OCI-LY1 (cell line): Measurements from ENCODE around the gene PRKG1.

Experiments used
- H2AFZ ChIP-seq: fragments of 200-600 bp; sonication (generic), shearing (Covaris generic); 2 replicates; pipeline ENCODE4 v1.6.0; 2014; ENCODE audit warnings: antibody characterized with exemption, mild to moderate bottlenecking, low read length
- H3F3A ChIP-seq: fragments of 200-600 bp; sonication (generic), shearing (Covaris generic); 2 replicates; pipeline ENCODE4 v1.6.0; 2014; ENCODE audit warnings: mild to moderate bottlenecking, antibody characterized with exemption, low read length, moderate library complexity; ENCODE audit not compliant: insufficient read depth
- H3K27ac ChIP-seq: fragments of 200-600 bp; sonication (generic); 2 replicates; pipeline ENCODE4 v1.5.1; 2014; ENCODE audit warnings: low read length, mixed run types, mild to moderate bottlenecking, low read depth; ENCODE audit not compliant: poor library complexity, severe bottlenecking
- H3K27me3 ChIP-seq: fragments of 200-600 bp; sonication (generic); 2 replicates; pipeline ENCODE4 v1.6.0; 2014; ENCODE audit warnings: antibody characterized with exemption, mild to moderate bottlenecking, low read length, moderate library complexity; ENCODE audit not compliant: insufficient read depth
- H3K36me3 ChIP-seq: fragments of 200-600 bp; sonication (generic); 2 replicates; pipeline ENCODE4 v1.6.1; 2014; ENCODE audit warnings: mild to moderate bottlenecking, antibody characterized with exemption, low read length, moderate library complexity, mixed read lengths; ENCODE audit not compliant: insufficient read depth
- H3K4me1 ChIP-seq: fragments of 200-600 bp; sonication (generic); 2 replicates; pipeline ENCODE4 v1.5.1; 2014; ENCODE audit warnings: mild to moderate bottlenecking, low read length, moderate library complexity; ENCODE audit not compliant: insufficient read depth, severe bottlenecking
- H3K4me2 ChIP-seq: fragments of 200-600 bp; sonication (generic), shearing (Covaris generic); 2 replicates; pipeline ENCODE4 v1.6.1; 2014; ENCODE audit warnings: low read length
- H3K4me3 ChIP-seq: fragments of 200-600 bp; sonication (generic); 2 replicates; pipeline ENCODE4 v1.5.1; 2014; ENCODE audit warnings: low read length, low read depth, mild to moderate bottlenecking, mixed read lengths; ENCODE audit not compliant: poor library complexity, severe bottlenecking
- H3K79me2 ChIP-seq: fragments of 200-600 bp; shearing (Covaris generic); 2 replicates; pipeline ENCODE4 v1.6.1; 2016; ENCODE audit warnings: mixed run types, low read length, mixed read lengths; ENCODE audit not compliant: insufficient read depth
- H3K9ac ChIP-seq: fragments of 200-600 bp; sonication (generic), shearing (Covaris generic); 2 replicates; pipeline ENCODE4 v1.6.1; 2014; ENCODE audit warnings: mild to moderate bottlenecking, low read length, mixed read lengths
- H3K9me2 ChIP-seq: fragments of 200-600 bp; sonication (generic), shearing (Covaris generic); 2 replicates; pipeline ENCODE4 v1.6.1; 2014; ENCODE audit warnings: low read depth, mild to moderate bottlenecking, low read length, mixed read lengths
- H3K9me3 ChIP-seq: fragments of 200-600 bp; shearing (Covaris generic); 2 replicates; pipeline ENCODE4 v1.6.1; 2014; ENCODE audit warnings: low read length, mixed read lengths
- H4K20me1 ChIP-seq: fragments of 200-600 bp; sonication (generic), shearing (Covaris generic); 2 replicates; pipeline ENCODE4 v1.6.0; 2016; ENCODE audit warnings: mild to moderate bottlenecking, low read length; ENCODE audit not compliant: insufficient read depth
- EZH2 ChIP-seq: fragments of 200-600 bp; sonication (generic), shearing (Covaris generic); IDR thresholded peaks from 2 replicates; pipeline ENCODE4 v1.8.0; 2017; ENCODE audit warnings: borderline replicate concordance, mixed run types, mild to moderate bottlenecking, antibody characterized with exemption, low read length, moderate library complexity, mixed read lengths
- TF ChIP-seq, protein P1 (sequence below): fragments of 200-600 bp; sonication (generic), shearing (Covaris generic); IDR thresholded peaks from 2 replicates; pipeline ENCODE4 v1.5.1; 2017; ENCODE audit warnings: mild to moderate bottlenecking, antibody characterized with exemption, low read length, moderate library complexity, mixed read lengths

Gene PRKG1

DNA sequence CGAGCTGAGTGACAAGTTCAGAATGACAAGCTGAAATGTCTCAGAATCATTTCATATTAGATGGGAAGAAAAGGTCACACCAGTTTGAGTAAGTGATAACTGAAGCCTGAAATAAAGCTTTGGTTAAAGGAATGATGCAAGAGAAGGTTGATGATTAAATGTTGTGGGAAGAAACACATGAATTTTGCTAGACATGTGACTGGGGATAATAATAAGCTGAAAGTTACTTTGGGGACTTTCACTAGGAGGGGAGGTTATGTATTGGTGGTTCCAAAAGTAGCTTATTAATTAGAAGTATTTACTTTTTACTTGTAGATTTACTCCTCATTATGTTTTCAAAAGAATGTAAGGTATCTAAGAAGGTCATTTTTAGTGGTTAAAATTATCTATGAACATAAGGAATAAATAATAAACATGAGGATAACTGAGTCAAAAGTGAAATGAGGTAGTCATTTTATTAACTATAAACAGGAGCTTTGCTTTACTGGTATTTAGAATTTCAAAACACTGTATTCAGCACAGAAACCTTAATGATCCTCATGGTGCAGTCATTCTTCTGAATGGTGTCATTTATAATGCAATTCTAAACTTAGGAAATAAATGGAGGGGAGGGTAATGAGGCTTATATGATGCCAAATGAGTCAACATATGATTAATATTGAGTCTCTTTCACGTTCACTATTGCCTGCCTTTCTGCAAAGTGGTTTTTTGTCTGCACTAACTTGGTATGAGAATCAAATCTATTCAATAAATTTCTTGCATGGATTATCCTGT, 63.7 kb downstream of the PRKG1 start:
- Histone ChIP-seq H3K79me2 (no peaks in the 10 kb centered on the region), H4K20me1 (no peaks in the 10 kb centered on the region), H3K27me3 (no peaks in the 10 kb centered on the region), H3K4me3 (no peak overlapping the region), H3K9me2 (no peaks in the 10 kb centered on the region), H3K36me3 (no peaks in the 10 kb centered on the region), H3K4me2 (no peak overlapping the region), H2AFZ (no peak overlapping the region), H3K9me3 (no peaks in the 10 kb centered on the region), H3K27ac (no peak overlapping the region), H3K9ac (no peak overlapping the region), H3K4me1 (no peaks in the 10 kb centered on the region), H3F3A (no peaks in the 10 kb centered on the region)
- TF ChIP-seq, protein P1, sequence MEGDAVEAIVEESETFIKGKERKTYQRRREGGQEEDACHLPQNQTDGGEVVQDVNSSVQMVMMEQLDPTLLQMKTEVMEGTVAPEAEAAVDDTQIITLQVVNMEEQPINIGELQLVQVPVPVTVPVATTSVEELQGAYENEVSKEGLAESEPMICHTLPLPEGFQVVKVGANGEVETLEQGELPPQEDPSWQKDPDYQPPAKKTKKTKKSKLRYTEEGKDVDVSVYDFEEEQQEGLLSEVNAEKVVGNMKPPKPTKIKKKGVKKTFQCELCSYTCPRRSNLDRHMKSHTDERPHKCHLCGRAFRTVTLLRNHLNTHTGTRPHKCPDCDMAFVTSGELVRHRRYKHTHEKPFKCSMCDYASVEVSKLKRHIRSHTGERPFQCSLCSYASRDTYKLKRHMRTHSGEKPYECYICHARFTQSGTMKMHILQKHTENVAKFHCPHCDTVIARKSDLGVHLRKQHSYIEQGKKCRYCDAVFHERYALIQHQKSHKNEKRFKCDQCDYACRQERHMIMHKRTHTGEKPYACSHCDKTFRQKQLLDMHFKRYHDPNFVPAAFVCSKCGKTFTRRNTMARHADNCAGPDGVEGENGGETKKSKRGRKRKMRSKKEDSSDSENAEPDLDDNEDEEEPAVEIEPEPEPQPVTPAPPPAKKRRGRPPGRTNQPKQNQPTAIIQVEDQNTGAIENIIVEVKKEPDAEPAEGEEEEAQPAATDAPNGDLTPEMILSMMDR = no peak
- TF ChIP-seq EZH2 = no peak

DNA sequence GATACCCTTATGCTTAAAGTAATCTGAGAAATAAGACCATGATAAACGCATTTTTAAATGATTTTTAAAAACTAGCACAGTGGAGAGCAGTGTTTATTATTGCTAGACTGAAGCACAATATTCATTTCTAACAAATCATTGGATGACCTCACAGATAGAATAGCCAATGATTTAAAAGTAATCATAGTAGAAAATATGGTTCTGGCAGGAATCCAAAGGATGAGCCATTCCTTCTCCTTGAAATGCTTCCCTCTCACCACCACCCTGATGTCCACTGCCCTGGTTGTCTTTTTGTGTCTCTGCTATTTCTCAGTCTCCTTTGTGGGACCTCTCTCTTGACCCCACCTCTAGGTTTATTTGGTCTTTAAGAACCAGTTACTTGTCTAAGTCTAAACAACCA, 64.9 kb downstream of the PRKG1 start:
- H3K9me2 ChIP-seq = no peaks in the 10 kb centered on the region
- H2AFZ ChIP-seq = no peak overlapping the region
- H3K4me2 ChIP-seq = no peak overlapping the region
- no peaks in the 10 kb centered on the region for H3K36me3 ChIP-seq
- no peaks in the 10 kb centered on the region for H3K27me3 ChIP-seq
- no peaks in the 10 kb centered on the region for H3K79me2 ChIP-seq
- H3K9me3 ChIP-seq = no peaks in the 10 kb centered on the region
- H3F3A ChIP-seq = no peaks in the 10 kb centered on the region
- H3K9ac ChIP-seq = no peak overlapping the region
- no peak overlapping the region for H3K27ac ChIP-seq
- no peaks in the 10 kb centered on the region for H4K20me1 ChIP-seq
- TF ChIP-seq EZH2 = no peak
- TF ChIP-seq, protein P1 = no peak
- no peak overlapping the region for H3K4me3 ChIP-seq
- H3K4me1 ChIP-seq = no peaks in the 10 kb centered on the region

DNA sequence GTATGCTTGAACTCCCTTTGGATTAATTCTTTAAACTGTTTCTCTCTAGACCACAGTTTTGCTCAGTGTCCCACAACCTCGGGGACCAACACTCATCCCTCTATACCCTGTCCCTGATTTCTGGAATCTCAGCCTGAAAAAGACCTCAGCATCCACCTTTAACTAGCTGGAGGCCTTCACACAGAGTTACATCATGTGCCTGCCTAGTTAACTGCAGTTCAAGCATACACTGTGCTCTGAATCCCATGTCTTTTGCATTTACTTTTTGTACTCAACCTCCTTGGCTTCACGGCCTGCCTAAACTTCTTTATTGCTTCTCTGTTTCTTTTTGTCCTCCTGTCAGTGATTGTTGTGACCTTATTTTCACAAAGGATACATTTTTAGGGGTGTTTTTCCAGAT, 66.7 kb downstream of the PRKG1 start:
- Histone ChIP-seq H3K9me2 (no peaks in the 10 kb centered on the region), H4K20me1 (no peaks in the 10 kb centered on the region), H3K79me2 (no peaks in the 10 kb centered on the region), H3K9ac (no peak overlapping the region), H3K27me3 (no peaks in the 10 kb centered on the region), H3K4me1 (no peaks in the 10 kb centered on the region), H3K4me3 (no peak overlapping the region), H3K36me3 (no peaks in the 10 kb centered on the region), H3K27ac (no peak overlapping the region), H3F3A (no peaks in the 10 kb centered on the region), H2AFZ (no peak overlapping the region), H3K4me2 (no peak overlapping the region), H3K9me3 (no peaks in the 10 kb centered on the region)
- TF ChIP-seq, protein P1 = no peak
- TF ChIP-seq EZH2 = no peak
